ENCODE results near the gene AP3S2.

GRCh38 chr15:89876396-89877082 lies 17.3 kb downstream of the AP3S2 start:
- TF ChIP-seq SRF (IDR thresholded peaks at IDR 0.05; ENCODE audit: low read depth, low read length), result no peak
- no peak for TF ChIP-seq POLR2AphosphoS5 (IDR thresholded peaks at IDR 0.05; ENCODE audit: low read depth, low read length)
- TF ChIP-seq POLR2A (IDR thresholded peaks at IDR 0.05; ENCODE audit: control extremely low read depth in 1 of 2, low read depth in 2 of 2, low read length in 2 of 2), result no peak
- TF ChIP-seq EZH2 (IDR thresholded peaks at IDR 0.05; ENCODE audit: low read depth, low read length, severe bottlenecking), result no peak
- no peak for TF ChIP-seq RFX5 (IDR thresholded peaks at IDR 0.05; ENCODE audit: borderline replicate concordance, low read depth, low read length)
- no peak for TF ChIP-seq ZNF274 (IDR thresholded peaks at IDR 0.05; ENCODE audit: borderline replicate concordance, extremely low read depth, low read length)
- no peak for TF ChIP-seq ATF2 (IDR thresholded peaks at IDR 0.05; ENCODE audit: low read length)
